Retinal pigment epithelial cell (primary cell): Measurements from ENCODE around the gene OGDH.

Experiments used
- DNase-seq: peaks from one replicate; pipeline ENCODE4 v3.0.0-alpha.2; 2010; ENCODE audit warnings: low read depth
- H3K4me3 ChIP-seq: 2 replicates; pipeline ENCODE4 v1.5.1; 2011; ENCODE audit warnings: mild to moderate bottlenecking, low read length, control low read depth, moderate library complexity
- CTCF ChIP-seq: conservative IDR thresholded peaks from 2 replicates; pipeline ENCODE4 v1.5.1; 2011; ENCODE audit warnings: low read depth, low read length, control low read depth, inconsistent platforms

Gene OGDH

GRCh38 chr7:44664780-44665461 lies 58.5 kb downstream of the OGDH start:
- H3K4me3 ChIP-seq, result no peak overlapping the region
- DNase-seq, result no peak
- TF ChIP-seq CTCF, result no peak

DNA sequence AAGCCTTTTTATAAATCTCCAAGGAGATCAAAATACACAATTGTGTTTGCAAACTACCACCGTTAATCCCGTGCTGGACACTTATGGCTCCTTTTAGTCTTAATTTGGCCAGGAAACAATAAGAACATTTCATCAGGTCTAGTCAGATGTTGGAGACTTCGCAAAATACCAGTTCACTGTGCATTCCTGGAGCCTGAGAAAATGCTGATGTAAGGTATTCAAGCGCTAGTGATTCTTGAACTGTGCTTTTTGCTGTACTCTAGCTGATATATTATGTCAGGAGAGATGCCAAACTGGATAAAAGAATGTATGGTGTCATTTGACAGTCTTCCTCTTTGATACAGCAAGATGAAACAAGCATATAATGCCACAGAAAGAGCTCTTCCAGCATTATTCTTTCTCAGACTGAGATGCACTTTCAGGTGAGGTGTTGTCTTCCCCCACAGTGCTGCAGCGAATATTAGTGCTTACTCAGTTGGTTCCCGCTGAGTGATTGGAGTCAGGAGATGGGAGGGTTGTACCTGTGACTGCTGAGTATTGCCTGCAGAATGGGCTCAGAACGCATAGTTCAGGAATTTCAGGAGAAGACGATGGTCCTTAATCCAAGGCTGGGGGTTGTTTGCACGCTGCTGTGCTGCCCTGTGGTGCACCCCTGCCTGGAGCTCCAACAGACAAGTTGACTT lies 59.2 kb downstream of the OGDH start:
- no peak for TF ChIP-seq CTCF
- DNase-seq, result peak; percentile 97
- no peak overlapping the region for H3K4me3 ChIP-seq

GRCh38 chr7:44666566-44666965 lies 60.1 kb downstream of the OGDH start:
- no peak for DNase-seq
- TF ChIP-seq CTCF, result no peak
- H3K4me3 ChIP-seq, result no peak overlapping the region

DNA sequence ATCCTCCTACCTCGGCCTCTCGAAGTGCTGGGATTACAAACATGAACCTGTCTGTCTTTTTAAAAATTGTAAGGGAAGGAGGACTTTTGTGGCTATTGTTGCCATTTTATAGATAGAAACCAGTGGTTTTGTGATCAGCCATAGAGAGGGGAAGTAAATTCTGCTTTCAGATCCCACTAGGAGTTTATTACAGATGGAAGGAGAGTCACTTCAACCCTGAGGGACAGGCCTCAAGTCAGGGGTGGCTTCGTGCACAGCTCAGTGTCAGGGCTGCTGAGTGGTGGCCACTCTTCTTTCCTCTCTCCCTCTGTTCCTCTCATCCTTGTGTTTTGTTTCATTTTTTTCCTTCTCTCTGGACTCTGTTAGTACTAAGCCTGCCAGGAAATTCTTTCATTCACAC lies 60.8 kb downstream of the OGDH start:
- no peak overlapping the region for H3K4me3 ChIP-seq
- DNase-seq, result no peak
- no peak for TF ChIP-seq CTCF

DNA sequence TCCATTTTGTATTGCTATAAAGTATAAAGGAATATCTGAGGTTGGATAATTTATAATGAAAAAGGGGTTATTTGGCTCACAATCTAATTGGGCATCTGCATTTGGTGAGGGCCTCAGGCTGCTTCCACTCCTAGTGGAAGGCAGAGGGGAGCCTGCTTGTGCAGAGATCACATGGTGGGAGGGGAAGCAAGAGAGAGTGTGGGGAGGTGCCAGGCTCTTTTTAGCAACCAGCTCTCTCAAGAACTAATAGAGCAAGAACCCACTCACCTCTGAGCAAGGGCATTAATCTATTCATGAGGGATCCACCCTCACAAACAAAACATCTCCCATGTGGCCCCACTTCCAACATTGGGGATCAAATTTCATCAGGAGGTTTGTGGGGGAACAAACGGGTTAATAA lies 64.6 kb downstream of the OGDH start:
- no peak for DNase-seq
- H3K4me3 ChIP-seq, result no peak overlapping the region
- TF ChIP-seq CTCF, result no peak

GRCh38 chr7:44673324-44673723 lies 66.9 kb downstream of the OGDH start:
- no peak for TF ChIP-seq CTCF
- no peak for DNase-seq
- no peak overlapping the region for H3K4me3 ChIP-seq

DNA sequence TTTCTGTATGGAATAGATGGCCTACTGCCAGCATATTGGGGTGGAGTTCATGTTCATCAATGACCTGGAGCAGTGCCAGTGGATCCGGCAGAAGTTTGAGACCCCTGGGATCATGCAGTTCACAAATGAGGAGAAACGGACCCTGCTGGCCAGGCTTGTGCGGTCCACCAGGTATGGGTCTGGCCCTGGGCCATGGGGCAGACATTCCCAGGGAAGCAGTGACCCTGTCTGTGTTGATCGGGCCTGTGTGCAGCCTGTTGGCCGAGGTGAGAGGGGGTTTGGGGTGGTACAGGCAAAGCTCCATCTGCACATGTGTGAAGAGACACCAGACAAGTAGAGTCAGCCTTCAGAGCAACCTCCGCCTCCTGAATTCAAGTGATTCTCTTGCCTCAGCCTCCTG lies 67.3 kb downstream of the OGDH start:
- TF ChIP-seq CTCF, result no peak
- no peak overlapping the region for H3K4me3 ChIP-seq
- DNase-seq, result no peak
